ENCODE measurements around the gene DAAM2. TPM values are rescaled to one million over a fixed set of nuclear protein-coding genes. Genes with fewer than 3 reads are reported as not detected.

Gene DAAM2
- total and polyA plus RNA-seq, 2 donors from 2014 or later, result 6.9 to 19.8 TPM

- H3K4me3 ChIP-seq (ENCODE audit: low read length in 3 of 3), result no peak overlapping the region
- DNase-seq (no peak), FAIRE-seq (no peak)
- TF ChIP-seq CTCF (IDR thresholded peaks at IDR 0.05; ENCODE audit: borderline replicate concordance, extremely low read depth, insufficient read depth), result no peak
- H3K9ac ChIP-seq (ENCODE audit: low read length in 3 of 3), result no peak overlapping the region
- no peaks in the 10 kb centered on the region for H3K36me3 ChIP-seq (ENCODE audit: control insufficient read depth in 2 of 3, insufficient read depth in 3 of 3, low read length in 3 of 3)
- intact Hi-C loops (cut with DNase I), result no loop called here
- no peaks in the 10 kb centered on the region for H3K9me3 ChIP-seq (ENCODE audit: control insufficient read depth in 2 of 3, insufficient read depth in 1 of 3, low read length in 3 of 3)
- no peak overlapping the region for H3K27ac ChIP-seq (ENCODE audit: low read depth in 2 of 2, low read length in 2 of 2)
- no peaks in the 10 kb centered on the region for H3K27me3 ChIP-seq (ENCODE audit: control insufficient read depth, insufficient read depth, low read length)
- peaks cover 0 to 2% (median 0%) of the 10 kb centered on the region in 3 donors for H3K4me1 ChIP-seq (ENCODE audit: control insufficient read depth in 2 of 3, insufficient read depth in 2 of 3, low read depth in 1 of 3, low read length in 3 of 3)
Observed at GRCh38 chr6:39876826-39877225, 84.7 kb downstream of the DAAM2 start.

GRCh38 chr6:39879535-39879934 is 87.4 kb downstream of the DAAM2 start:
- Histone ChIP-seq H3K27me3 (ENCODE audit: control insufficient read depth, insufficient read depth, low read length) (no peaks in the 10 kb centered on the region), H3K9ac (ENCODE audit: low read length in 3 of 3) (no peak overlapping the region), H3K27ac (ENCODE audit: low read depth in 2 of 2, low read length in 2 of 2) (no peak overlapping the region), H3K36me3 (ENCODE audit: control insufficient read depth in 2 of 3, insufficient read depth in 3 of 3, low read length in 3 of 3) (no peaks in the 10 kb centered on the region), H3K9me3 (ENCODE audit: control insufficient read depth in 2 of 3, insufficient read depth in 1 of 3, low read length in 3 of 3) (no peaks in the 10 kb centered on the region), H3K4me3 (ENCODE audit: low read length in 3 of 3) (no peak overlapping the region), H3K4me1 (ENCODE audit: control insufficient read depth in 2 of 3, insufficient read depth in 2 of 3, low read depth in 1 of 3, low read length in 3 of 3) (peaks cover 0 to 6% (median 0%) of the 10 kb centered on the region in 3 donors)
- FAIRE-seq (no peak), DNase-seq (no peak)
- intact Hi-C loops (cut with DNase I), result no loop called here
- TF ChIP-seq CTCF (IDR thresholded peaks at IDR 0.05; ENCODE audit: borderline replicate concordance, extremely low read depth, insufficient read depth), result no peak

- Histone ChIP-seq H3K4me3 (ENCODE audit: low read length in 3 of 3) (no peak overlapping the region), H3K36me3 (ENCODE audit: control insufficient read depth in 2 of 3, insufficient read depth in 3 of 3, low read length in 3 of 3) (no peaks in the 10 kb centered on the region), H3K9me3 (ENCODE audit: control insufficient read depth in 2 of 3, insufficient read depth in 1 of 3, low read length in 3 of 3) (no peaks in the 10 kb centered on the region), H3K9ac (ENCODE audit: low read length in 3 of 3) (no peak overlapping the region), H3K27ac (ENCODE audit: low read depth in 2 of 2, low read length in 2 of 2) (no peak overlapping the region), H3K27me3 (ENCODE audit: control insufficient read depth, insufficient read depth, low read length) (no peaks in the 10 kb centered on the region), H3K4me1 (ENCODE audit: control insufficient read depth in 2 of 3, insufficient read depth in 2 of 3, low read depth in 1 of 3, low read length in 3 of 3) (peaks cover 0 to 6% (median 0%) of the 10 kb centered on the region in 3 donors)
- FAIRE-seq (no peak), DNase-seq (no peak)
- intact Hi-C loops (cut with DNase I), result no loop called here
- TF ChIP-seq CTCF (IDR thresholded peaks at IDR 0.05; ENCODE audit: borderline replicate concordance, extremely low read depth, insufficient read depth), result no peak
Observed at GRCh38 chr6:39880594-39880993, 88.4 kb downstream of the DAAM2 start.

All from kidney (tissue), 14 donors.